CD4-positive, alpha-beta T cell treated with Interleukin-1 beta for 1 hour (primary cell): ENCODE results near the gene HOXB2.

Experiments used
- DNase-seq, 2 donors: peaks; one replicate each; pipeline ENCODE4 v3.0.0-alpha.2; 2020 to 2022

Gene HOXB2

DNA sequence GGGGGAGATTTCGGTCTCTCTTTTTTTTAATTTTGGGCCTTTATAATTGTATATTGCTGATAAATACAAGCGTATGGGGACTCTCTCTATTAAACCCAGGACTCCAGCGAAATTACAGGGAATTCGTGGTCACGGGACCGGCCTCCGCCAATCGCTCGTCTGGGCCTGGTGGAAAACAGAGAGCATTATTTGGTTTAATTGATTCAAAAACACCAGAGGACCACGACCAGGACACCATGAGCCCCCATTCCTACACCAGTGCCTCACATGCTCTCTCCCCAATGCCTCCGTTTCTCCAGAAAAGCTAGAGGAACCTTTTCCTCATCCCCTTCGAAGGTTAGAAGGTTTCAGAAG is at the start of gene HOXB2:
Gene HOXB2, minus strand, starts transcription at position 88 of the 354 bp plus-strand sequence. CDS start 198 bp downstream, outside the sequence.
- no peak for DNase-seq

DNA sequence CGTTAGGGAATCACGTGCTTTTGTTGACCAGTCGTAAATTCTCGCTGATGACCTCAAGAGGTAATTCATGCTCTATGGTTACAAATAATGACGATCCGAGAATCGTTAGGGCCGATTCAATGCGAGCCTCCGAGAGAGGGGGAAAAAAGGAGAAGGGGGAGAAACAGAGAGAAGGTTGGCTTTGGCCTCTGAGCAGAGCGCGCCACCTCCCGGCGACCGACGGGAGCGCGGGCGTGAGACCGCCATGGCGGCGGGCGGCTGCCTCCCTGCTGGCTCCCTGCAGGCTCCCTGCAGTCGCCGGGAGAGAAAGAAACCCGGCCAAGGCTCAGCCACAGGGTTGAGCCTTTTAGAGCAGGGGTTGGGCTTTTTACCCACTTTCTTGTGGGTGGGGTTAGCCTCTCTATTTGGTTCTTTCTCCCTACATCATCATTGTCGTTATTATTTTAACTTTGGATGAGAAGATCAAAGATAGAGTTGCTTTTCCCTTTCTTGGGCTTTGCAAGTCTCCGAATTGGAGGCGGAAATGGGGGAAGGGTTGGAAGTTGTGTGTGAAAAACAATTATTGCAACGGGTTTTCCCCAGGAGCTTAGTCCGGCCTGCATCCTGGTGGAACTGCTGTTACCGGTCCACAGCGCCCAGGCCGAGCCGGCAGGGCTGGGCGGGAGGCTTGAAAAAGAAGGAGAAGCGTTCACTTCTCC is 49.1 kb upstream of the HOXB2 start:
- peak; percentile 76 to 84 for DNase-seq

DNA sequence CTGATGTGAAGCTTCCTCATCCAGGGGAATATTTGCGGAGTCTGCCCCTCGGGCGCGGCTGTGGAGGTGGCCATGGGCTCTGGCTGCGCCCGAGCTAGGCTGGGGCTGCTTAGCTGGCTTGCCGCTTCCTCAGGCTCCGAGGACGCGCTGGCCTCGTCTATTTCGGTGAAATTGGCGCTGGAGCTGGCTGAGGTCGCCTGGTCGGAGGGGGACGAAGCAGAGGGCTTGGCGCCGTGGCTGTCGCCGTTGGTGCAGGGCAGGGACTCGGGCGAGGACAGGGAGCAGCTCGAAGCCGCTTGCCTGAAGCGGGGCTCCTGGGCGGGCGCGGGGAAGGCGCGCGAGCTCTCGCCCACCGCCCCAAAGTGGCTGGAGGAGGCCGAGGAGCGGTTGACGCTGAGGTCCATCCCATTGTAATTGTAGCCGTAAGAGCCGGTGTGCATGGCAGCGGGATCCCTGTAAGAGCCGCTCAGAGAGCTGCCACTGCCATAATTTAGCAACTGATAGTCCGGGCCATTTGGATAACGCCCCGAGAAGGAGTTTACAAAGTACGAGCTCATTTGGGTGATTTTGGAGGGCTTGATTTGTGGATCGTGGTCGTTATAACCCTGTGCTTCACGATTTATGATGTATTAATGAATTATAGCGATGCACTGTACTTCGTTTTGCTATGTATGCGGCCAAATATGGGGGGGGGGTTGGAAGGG is 48.4 kb upstream of the HOXB2 start, which contains the start of gene HOXB5:
Gene HOXB5, minus strand, starts transcription at position 654 of the 704 bp plus-strand sequence. Its CDS starts 97 bp downstream, at position 557.
- DNase-seq: no peak

DNA sequence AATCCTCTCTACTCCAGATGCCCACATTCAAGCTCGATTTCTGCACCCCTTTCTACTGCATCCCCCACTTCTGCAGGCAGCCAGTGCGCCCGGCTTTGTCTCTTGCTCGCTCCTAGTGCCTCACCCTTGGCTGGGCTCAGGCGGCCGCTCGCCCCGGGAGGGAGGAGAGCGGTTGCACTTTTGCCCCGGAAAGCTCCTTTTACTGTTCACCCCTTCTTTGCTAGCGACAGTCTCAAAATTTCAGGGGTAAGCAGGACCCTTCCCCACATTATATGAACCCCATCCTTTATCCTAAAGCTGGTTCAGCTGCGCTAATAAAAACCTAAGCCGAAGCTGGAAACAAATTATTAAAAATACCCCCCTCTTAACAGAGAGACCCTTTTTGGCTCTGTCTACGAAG is 47.7 kb upstream of the HOXB2 start:
- DNase-seq: no peak

DNA sequence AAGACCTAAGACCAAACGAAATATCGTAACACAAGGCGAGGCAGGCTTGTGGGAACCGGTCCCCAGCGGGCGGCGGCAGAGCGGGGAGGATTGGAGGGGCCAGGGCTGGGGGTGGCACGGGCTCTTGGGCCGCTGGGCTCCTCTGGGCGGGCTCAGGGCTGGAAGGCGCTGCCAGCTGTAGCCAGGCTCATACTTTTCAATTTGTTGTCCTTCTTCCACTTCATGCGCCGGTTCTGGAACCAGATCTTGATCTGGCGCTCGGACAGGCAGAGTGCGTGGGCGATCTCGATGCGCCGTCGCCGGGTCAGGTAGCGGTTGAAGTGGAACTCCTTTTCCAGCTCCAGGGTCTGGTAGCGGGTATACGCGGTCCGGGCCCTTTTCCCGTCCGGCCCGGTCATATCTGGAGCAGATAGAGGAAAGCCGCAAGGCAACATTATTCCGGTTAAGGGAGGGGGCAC is 47.2 kb upstream of the HOXB2 start:
- DNase-seq: no peak

DNA sequence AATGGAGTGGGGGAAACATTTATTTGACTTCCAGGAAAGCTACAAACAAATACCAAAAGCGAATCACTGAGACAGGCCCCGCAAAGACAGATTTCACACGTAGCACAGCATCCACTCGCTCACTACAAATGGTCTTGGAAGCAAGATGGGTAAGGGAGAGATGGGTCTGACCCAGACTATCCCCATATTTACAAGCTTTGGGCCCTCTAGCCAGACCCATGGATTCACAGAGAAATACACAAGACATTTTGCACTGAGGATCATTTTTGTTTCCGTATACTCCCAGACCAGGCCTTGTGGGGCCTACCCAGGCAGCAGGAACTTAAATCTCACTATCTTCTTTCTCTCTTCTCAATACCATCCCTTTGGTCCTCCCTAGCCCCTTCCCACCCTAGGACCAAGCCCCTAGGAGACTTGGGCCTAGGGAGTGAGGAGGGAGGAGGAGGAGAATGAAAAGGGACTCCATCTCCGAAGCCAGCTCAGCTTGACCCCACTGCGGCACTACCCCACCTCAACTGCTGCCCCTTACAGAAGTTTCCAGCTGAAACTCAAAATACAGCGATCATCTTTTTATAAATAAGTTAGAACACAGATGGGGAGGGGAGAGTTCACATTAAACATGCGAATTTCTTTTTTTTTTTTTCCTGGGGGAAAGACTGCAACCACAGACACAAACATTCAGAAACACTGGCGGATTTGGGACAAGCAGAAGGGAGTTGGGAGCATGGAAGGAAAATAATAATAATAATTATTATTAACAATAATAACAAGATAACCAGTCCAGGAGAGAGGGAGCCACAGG is 46.5 kb upstream of the HOXB2 start:
- DNase-seq: no peak

DNA sequence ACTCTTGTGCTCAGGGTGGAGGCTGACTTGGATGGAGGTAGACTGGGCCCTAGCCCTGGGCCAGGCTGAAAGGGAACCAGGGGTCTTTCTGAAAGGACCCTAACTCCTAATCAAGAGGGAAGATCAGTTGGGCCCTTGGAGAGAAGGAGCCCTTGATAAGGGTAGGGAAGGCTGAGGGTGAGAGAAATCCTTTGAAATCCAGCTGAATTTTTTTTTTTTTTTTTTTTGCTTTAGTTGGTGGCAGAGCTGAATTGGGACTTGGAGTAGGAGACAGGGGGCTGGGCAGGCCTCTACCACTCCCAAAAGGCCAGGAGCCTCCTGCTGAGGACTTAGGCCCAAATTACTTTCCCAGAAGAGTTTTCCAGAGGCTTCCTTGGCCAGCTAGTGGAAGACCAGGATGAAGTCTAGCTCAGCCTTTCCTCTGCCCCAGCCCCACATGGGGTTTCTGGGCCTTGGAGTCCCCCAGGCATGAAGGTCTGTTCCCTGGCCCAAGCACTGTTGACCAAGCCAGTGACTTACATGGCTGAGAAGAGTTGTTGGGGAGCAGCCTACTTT is 45.8 kb upstream of the HOXB2 start:
- no peak for DNase-seq

DNA sequence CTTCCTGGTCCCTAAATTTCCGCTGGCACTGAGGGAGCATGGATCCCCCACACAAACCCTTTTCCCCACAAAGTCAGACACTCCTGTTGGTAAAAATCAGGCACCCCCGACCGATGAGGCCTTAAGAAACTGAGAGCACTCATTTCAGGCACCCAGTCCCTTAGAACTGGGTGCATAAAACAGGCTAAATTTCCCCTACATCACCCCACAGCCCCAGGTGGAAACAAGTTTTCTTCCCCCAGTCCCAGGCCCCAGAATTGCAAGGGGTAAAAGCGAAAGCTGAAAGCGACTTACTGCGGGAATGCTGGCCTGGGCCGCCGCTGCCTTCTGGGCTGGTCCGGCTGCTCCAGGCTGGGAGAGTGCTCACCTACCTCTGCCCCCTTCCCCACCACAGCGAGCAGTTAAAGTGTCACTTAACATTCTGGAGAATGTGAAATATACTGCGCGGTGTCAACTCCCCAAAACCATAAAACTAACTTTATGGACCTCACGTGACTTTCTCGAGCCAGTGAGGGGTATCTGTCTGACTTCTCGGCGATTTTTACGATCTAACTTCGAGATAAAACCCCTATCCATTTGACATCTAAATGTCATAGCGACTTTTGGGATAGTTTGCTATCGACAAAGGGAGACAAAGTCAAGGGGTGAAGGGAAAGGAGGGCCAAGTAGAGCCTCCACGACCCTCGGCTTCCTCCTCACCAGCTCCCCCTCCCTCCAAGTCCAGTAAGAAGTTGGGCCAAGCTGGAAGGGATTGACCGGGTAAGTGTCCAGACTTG is 45.1 kb upstream of the HOXB2 start, which contains the start of gene HOXB3:
Gene HOXB3, minus strand, starts transcription at position 411 of the 776 bp plus-strand sequence. CDS start 37,767 bp downstream, outside the sequence.
- DNase-seq: no peak

DNA sequence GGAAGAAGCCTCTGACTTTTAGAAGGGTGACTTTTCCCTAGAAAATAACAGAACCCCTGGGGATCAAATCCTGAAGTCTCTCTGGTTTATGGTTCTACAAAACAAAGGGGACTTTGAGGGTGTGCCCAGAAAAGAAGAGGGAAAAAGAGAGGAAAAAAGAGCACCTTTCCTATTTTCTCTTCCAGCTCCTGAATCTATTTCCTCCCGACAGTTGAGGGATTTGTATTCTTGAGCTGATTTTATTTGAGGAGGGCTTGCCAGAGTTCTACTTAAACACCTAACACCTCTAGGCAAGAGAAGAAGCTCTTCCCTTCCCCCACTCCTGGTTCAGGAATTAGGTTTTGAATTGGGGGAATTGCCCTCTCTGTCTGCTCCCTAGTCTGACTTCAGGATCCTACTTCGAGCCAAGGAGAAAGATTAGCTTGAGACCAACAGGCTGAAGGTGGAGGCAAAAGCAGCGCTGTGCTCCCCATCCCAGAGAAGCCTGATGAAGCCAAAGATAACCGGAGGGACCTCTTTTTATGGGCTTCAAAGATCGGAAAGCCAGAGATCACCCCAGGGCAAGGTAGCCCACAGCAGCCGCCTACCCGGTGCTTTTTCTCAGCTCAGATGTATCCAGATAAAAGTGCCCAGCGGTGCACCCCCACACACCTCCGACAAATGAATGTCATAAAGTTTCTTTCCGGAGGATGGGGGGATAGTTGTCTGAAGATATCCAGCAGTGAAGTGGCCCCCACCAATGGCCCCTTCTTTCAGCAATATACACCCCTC is 44.3 kb upstream of the HOXB2 start:
- DNase-seq: no peak

DNA sequence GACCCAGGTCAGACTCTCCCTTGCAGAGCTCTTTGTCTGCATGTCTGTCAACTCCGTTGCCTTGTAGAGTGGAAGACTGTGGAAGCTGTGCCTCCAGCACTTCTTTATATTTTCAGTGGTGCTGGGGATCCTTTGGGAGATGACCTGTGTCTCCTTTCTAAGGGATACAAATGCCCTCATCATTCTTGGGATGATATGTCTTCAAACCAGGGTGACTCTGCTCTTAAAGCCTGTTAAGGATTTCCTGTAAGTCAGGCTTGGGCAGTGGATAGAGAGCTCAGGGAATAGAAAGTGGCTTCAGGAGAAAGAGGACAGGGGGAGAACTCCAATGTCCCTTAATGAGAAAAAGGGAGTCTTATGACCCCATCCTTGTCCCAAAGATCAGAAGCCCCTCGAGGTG is 43.6 kb upstream of the HOXB2 start:
- DNase-seq: no peak

DNA sequence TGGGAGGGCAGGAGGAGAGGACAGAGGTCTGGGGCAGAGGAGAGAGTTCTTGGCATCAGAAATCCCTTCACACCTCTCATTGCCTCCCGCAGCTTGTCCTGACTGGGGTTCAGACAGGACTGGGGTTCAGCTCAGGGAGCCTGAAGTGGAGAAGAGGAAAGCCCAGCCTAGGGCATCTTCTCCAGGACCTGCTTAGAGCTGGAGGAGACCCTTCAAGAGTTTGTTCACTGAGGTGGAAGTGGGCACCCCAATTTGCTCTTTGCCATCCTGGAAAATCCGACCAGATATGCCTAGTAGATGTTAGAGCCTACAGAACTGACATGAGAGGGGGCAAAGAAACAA is 43.1 kb upstream of the HOXB2 start:
- DNase-seq: no peak

DNA sequence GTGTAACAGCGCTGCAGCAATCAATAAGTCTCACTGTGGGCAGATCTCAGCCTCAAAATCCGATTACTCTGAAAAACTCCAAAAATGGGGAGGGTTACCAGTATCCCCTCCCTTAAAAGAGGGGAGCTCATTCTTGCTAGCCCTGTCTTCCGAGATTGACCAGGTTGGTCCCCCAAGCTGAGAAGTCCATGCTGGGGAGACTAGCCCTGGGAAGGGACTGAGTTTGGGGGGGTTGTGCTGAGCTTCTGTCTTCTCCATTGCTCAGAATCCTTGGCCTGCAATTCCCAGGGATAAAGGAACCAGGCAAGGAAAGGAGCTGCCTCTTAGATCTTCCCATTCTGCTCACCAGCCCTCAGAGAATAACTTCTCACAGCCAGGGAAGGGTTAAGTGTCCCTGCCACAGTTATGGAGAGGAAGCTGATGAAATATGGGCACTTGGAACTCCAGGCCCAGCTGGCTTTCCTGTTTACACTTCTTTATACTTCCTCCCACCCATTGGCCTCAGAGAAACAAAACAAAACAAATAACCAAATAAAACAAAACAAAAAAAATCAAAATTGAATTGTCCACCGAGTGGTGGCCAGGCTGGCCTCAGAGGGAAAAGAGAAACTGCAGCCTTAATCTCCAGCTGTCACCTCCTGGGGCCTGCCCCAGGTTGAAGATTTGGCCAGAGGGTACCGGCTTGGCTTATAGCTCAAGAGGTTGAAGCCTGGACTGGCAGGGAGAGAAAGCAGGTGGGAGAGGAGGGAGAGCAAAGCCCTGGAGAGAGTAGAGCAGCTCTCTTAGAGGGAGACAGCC is 42.6 kb upstream of the HOXB2 start:
- DNase-seq: no peak

DNA sequence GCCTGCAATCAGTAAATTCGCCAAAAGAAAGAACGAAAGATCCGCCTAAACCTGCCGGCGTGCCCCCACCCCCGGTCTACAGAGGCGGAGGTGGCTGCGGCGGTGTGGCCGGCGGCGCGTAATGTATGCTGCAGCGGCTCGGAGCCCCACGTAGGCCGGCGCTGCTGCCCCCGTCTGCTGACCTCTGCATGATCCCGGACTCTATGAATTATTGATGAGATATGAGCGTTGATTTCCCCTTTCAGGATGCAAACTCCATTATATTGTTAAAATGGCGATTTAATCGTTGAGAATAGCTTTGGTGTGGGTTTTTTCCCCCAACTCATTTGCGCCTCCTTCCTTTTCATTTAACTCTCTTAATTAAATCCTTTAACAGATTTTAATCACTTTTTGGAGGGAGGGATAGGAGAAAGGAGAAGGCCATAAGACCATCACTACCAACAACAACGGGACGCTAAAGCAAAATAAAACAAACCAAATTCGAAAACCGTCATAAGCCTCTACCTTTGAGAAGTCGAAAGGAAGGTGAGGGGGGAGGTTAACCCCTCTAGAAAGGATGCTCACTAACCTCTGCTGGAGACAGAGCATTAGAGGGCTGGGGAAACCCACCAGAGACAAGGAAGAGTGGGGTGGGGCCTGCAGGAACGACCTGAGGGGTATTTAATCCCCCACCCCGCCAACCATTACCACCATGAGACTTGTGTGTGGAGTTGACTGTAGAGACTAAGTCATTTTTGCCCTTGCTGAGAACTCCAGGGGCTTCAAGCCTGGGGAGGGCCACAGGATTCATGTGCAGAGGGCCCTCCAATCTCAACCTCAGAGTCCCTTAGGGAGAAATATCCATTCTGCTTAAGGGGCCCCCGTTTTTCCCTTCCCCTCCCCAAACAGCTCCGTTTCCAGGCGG is 41.7 kb upstream of the HOXB2 start:
- DNase-seq: no peak

DNA sequence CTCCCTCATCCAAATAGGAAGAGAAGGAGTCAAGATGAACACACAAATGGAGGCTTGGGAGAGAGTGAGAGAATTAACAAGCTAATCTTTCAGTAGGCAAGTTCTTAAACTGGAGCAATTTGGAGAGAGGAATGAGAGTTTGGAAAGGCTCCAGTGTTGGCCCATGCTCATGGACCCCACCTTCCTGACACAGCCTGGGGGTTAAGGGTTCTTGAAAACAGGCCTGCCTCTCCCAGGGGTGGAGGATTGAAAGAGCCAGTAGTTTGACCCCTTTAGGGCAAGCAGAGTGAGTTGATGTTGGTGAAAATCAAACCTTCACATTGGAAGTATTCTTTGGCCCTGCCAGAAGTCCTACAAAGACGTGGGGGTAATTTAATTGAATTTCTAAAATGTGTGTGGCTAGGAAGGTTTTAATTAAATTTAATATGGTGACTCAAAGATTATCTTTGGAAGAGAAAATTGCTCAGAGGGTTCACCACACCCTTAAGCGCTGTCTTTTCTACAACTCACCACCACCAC is 39.4 kb upstream of the HOXB2 start:
- no peak for DNase-seq

DNA sequence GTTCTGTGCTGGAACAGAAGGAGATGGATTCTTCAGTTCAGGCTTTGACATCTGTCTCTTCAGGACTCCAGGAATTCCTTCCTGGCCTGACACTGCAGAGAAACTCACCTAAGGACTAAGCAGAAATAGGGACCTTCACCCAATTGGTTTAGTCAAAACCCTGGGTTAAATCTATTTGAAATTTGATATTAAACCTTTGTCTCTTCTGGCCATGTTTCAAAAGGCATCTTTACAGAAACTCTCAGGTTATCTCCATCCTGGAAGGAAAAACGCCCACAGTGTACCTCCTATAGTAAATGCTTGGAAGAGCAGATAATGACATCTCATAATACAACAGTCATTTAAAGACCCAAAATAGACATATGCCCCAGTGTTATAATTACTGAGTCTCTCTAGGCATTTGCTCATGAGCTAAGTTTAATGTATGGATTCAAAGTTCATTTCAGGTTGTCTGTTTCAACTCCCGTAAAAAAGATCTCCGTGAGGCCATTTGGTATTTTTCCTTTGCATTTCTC is 38.9 kb upstream of the HOXB2 start:
- no peak for DNase-seq

DNA sequence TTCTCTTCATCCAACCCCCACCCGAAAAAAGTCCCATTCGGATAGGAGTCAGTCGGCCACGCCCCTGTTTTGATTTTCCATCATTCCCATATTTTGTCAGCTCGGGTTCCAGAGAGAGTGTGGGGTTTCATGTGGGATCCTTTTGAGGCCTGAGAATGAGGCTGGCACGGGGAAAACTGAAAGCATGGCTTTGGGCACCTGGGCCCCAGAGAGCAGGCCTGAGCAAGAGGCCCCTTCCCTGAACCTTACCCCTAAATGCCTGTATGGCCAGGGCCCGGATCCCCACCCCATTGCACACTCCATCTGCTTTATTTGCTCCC is 37.8 kb upstream of the HOXB2 start:
- DNase-seq: no peak

DNA sequence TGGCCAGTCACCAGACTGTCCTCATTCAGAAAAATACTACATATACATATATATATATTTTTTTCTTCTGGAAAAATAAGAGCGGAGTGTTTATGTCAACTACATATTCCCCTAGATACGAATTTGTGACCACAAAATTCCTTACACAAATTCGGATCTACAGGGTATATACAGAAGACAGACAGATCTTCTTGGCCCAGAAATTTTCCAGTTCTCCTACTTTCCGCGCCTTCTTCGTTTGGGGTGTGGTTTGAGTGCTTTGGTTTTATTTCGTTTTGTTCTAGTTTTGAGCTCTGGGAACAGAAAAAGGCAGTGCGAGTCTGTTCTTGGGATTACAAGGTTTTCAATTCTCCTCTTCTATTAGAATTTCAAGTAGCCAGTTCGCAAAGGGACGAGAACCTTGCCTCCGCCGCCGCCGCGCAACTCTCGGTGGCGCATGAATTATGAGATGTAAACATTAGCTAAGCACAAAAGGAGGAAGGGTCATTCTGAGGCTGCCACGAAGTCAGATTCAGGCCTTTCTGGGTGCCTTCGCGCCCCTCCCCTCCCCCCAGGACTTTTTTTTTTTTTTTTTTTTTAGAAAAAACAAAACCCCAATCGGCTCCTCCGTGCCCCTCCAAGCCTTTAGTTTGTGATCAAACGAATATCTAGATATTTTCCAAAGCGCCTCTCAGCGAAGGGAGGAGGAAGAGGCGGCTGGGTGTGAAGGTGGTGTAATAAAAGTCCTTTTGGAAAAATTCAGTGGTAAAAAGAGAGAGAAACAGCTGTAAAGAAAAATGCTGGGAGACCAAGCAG is 35.0 kb upstream of the HOXB2 start:
- no peak for DNase-seq

DNA sequence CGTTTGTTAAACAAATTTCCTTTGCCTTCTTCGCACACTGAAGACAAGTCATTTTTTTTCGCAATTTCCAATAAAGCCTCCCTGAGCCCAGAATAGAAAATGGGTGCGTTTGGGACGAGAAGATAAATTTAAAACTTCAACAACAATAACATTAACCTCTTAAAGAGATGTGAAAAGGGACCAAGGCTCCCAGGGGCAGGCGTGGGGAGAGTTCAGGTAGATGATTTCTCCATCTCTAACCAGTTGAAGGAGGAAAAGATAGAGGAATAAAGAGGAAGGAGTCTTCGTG is 34.5 kb upstream of the HOXB2 start:
- DNase-seq: no peak
